B cell (primary cell): ENCODE results near the gene NEGR1. TPM values are rescaled to one million over a fixed set of nuclear protein-coding genes. Genes with fewer than 3 reads are reported as not detected.

Experiments
- ATAC-seq: fragments of 200-7000 bp; cut with Tn5 transposase; one replicate; pipeline ENCODE4 v1.10.0; 2021; ENCODE audit warnings: low read depth, mild to moderate bottlenecking, moderate number of reproducible peaks, moderate library complexity
- CTCF ChIA-PET: fragments of 350-600 bp; sonication (Branson Sonifier 250); formaldehyde crosslinking; loops from one replicate; lab custom pipeline; 2021; ENCODE audit warnings: antibody characterized with exemption, inconsistent platforms; lab: Charles Lee
- POLR2A ChIA-PET: fragments of 350-600 bp; sonication (Branson Sonifier 250); formaldehyde crosslinking; loops from one replicate; lab custom pipeline; 2021; ENCODE audit warnings: antibody characterized with exemption; lab: Charles Lee
- DNase-seq: peaks from one replicate; pipeline ENCODE4 v3.0.0; 2013
- H2AFZ ChIP-seq: 2 replicates; pipeline ENCODE4 v1.6.1; 2012; ENCODE audit warnings: mild to moderate bottlenecking, low read depth, low read length; ENCODE audit not compliant: insufficient read depth, poor library complexity, severe bottlenecking
- H3K27ac ChIP-seq, 2 donors: 1 replicate in 1 of 2; 2 replicates in 1 of 2; pipeline ENCODE4 v1.5.1; 2012 to 2013; ENCODE audit warnings: low read length in 2 of 2, mild to moderate bottlenecking in 2 of 2, moderate library complexity in 1 of 2
- H3K27me3 ChIP-seq, 4 experiments: fragments of 200-600 bp in 1 of 4; sonication (generic) in 1 of 4; replicated peaks in 1 of 4; 1 replicate in 2 of 4; 2 replicates in 2 of 4; pipeline versions ENCODE4 v1.6.1 to v1.7.0; 2013 to 2016; ENCODE audit warnings: low read length in 3 of 4, mild to moderate bottlenecking in 2 of 4, mixed read lengths in 1 of 4, moderate library complexity in 1 of 4; ENCODE audit not compliant: insufficient read depth in 4 of 4, control insufficient read depth in 3 of 4; ENCODE audit errors: control extremely low read depth in 1 of 4
- H3K36me3 ChIP-seq, 2 experiments: replicated peaks in 1 of 2; 1 replicate in 1 of 2; 2 replicates in 1 of 2; pipeline versions ENCODE4 v1.6.1 to v1.7.1; 2013; ENCODE audit warnings: low read length in 1 of 2; ENCODE audit not compliant: insufficient read depth in 2 of 2, control insufficient read depth in 1 of 2; ENCODE audit errors: control extremely low read depth in 1 of 2, extremely low read depth in 1 of 2
- H3K4me1 ChIP-seq, 2 donors: fragments of 200-600 bp in 1 of 2; sonication (generic) in 1 of 2; 1 replicate in 1 of 2; 2 replicates in 1 of 2; pipeline versions ENCODE4 v1.5.1 to v1.6.1; 2013 to 2017; ENCODE audit warnings: low read length in 2 of 2; ENCODE audit not compliant: control insufficient read depth in 2 of 2, insufficient read depth in 2 of 2
- H3K4me2 ChIP-seq: replicated peaks from 2 replicates; pipeline ENCODE3; 2012; ENCODE audit warnings: mild to moderate bottlenecking, low read depth, low read length; ENCODE audit not compliant: poor library complexity, severe bottlenecking
- H3K4me3 ChIP-seq, 5 experiments: fragments of 200-600 bp in 1 of 5; sonication (generic) in 1 of 5; 1 replicate in 3 of 5; 2 replicates in 2 of 5; pipeline versions ENCODE4 v1.5.1 to v1.7.0; 2011 to 2016; ENCODE audit warnings: low read length in 4 of 5, mild to moderate bottlenecking in 4 of 5, low read depth in 2 of 5, control low read depth in 1 of 5, moderate library complexity in 1 of 5; ENCODE audit not compliant: insufficient read depth in 1 of 5; ENCODE audit errors: control extremely low read depth in 1 of 5, extremely low read depth in 1 of 5
- H3K79me2 ChIP-seq: fragments of 200-600 bp; sonication (generic); one replicate; pipeline ENCODE4 v1.6.0; 2016; ENCODE audit warnings: low read length; ENCODE audit not compliant: control insufficient read depth, insufficient read depth
- H3K9ac ChIP-seq: fragments of 200-600 bp; sonication (generic); 2 replicates; pipeline ENCODE4 v1.6.1; 2017; ENCODE audit warnings: mild to moderate bottlenecking, low read length, moderate library complexity
- H3K9me3 ChIP-seq, 3 donors: one replicate each; pipeline versions ENCODE4 v1.6.1 to v1.7.1; 2013; ENCODE audit warnings: low read length in 2 of 3; ENCODE audit not compliant: control insufficient read depth in 2 of 3, insufficient read depth in 1 of 3; ENCODE audit errors: control extremely low read depth in 1 of 3
- H4K20me1 ChIP-seq: 2 replicates; pipeline ENCODE4 v1.6.0; 2012; ENCODE audit warnings: mild to moderate bottlenecking, low read length; ENCODE audit not compliant: insufficient read depth, control insufficient read depth, poor library complexity, severe bottlenecking
- H3K27ac Mint-ChIP-seq: one replicate; pipeline ENCODE4 v1.8.0; 2021; ENCODE audit warnings: mixed read lengths
- H3K27me3 Mint-ChIP-seq: one replicate; pipeline ENCODE4 v1.8.0; 2021; ENCODE audit warnings: mixed read lengths
- H3K4me1 Mint-ChIP-seq: one replicate; pipeline ENCODE4 v1.8.0; 2021; ENCODE audit warnings: mixed read lengths
- H3K4me3 Mint-ChIP-seq: one replicate; pipeline ENCODE4 v1.8.0; 2021; ENCODE audit warnings: mixed read lengths
- H3K9me3 Mint-ChIP-seq: one replicate; pipeline ENCODE4 v1.8.0; 2022; ENCODE audit warnings: mixed read lengths; ENCODE audit not compliant: insufficient read depth
- EZH2 ChIP-seq: IDR thresholded peaks from 2 replicates; pipeline ENCODE4 v1.6.1; 2012; ENCODE audit warnings: borderline replicate concordance, low read depth, mild to moderate bottlenecking, moderate library complexity, low read length; ENCODE audit not compliant: insufficient read depth, poor library complexity, severe bottlenecking
- WGBS: methylation state at CpG from one replicate; pipeline ENCODE4 v1.1.5; 2013; ENCODE audit warnings: missing lambda C conversion rate; ENCODE audit not compliant: insufficient coverage; 5-methylcytosine and 5-hydroxymethylcytosine counted together
- intact Hi-C: fragments of 100-400 bp; cut with micrococcal nuclease; formaldehyde crosslinking; loops from one replicate; pipeline ENCODE4 v1.10.0; 2022
- polyA plus RNA-seq: library from polyadenylated mRNA; depleted of rRNA; stranded (reverse); fragments of >200 nt; gene quantifications from 2 replicates; pipeline ENCODE4 v1.2.3, GENCODE V29; 2012
- total RNA-seq, 2 donors: library from RNA; stranded (reverse); fragments of 120-200 nt in 1 of 2; gene quantifications; 1 replicate in 1 of 2; 2 replicates in 1 of 2; pipeline versions ENCODE4 v1.2.3 to v1.2.4, GENCODE V29; 2013 to 2022
- TF ChIP-seq, protein P1 (sequence below): fragments of 200-600 bp; IDR thresholded peaks from one replicate; pipeline ENCODE4 v1.8.0; 2022; ENCODE audit warnings: antibody characterized with exemption, mild to moderate bottlenecking

NEGR1 gene
- total and polyA plus RNA-seq, 2 donors (not counting 1 experiment from before 2014, with no cell fraction given) = 0.01 TPM; not detected in 1

DNA sequence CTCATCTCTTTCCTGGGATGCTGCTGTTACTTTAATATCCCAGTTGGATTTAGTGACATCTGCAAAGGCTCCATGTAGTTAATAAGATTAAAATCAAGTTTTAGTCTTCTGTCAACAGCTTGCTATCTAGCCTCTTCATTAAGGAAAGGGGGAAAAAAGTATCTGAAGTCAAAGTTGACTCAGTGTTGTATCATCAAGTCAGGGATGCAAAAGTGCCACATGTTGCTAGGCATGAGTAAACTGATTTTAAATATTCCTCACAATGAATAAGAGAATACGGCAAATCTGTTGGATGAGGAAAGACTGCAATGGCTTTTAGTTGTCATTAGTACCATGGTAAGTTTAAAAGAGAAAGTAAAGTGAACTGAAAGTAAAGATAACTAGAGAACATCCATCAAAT is 818.3 kb downstream of the NEGR1 start:
- Histone ChIP-seq H3K4me3 (no peak overlapping the region), H3K27ac (no peak overlapping the region), H3K9me3 (no peaks in the 10 kb centered on the region), H3K79me2 (no peaks in the 10 kb centered on the region), H2AFZ (no peak overlapping the region), H3K4me2 (no peak overlapping the region), H3K4me1 (no peaks in the 10 kb centered on the region), H3K9ac (no peak overlapping the region), H4K20me1 (no peaks in the 10 kb centered on the region), H3K27me3 (no peaks in the 10 kb centered on the region), H3K36me3 (no peaks in the 10 kb centered on the region)
- Mint-ChIP-seq H3K4me1 (no peaks in the 10 kb centered on the region), H3K27me3 (no peaks in the 10 kb centered on the region), H3K4me3 (no peak overlapping the region), H3K9me3 (no peaks in the 10 kb centered on the region), H3K27ac (no peak overlapping the region)
- no peak for DNase-seq
- no CpG with 5 or more reads among the region's 1 CpG for WGBS
- intact Hi-C loops = no loop called here
- ChIA-PET CTCF (no interaction called here), POLR2A (no interaction called here)
- no peak for TF ChIP-seq EZH2
- TF ChIP-seq, protein P1, sequence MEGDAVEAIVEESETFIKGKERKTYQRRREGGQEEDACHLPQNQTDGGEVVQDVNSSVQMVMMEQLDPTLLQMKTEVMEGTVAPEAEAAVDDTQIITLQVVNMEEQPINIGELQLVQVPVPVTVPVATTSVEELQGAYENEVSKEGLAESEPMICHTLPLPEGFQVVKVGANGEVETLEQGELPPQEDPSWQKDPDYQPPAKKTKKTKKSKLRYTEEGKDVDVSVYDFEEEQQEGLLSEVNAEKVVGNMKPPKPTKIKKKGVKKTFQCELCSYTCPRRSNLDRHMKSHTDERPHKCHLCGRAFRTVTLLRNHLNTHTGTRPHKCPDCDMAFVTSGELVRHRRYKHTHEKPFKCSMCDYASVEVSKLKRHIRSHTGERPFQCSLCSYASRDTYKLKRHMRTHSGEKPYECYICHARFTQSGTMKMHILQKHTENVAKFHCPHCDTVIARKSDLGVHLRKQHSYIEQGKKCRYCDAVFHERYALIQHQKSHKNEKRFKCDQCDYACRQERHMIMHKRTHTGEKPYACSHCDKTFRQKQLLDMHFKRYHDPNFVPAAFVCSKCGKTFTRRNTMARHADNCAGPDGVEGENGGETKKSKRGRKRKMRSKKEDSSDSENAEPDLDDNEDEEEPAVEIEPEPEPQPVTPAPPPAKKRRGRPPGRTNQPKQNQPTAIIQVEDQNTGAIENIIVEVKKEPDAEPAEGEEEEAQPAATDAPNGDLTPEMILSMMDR = no peak
- no peak for ATAC-seq

DNA sequence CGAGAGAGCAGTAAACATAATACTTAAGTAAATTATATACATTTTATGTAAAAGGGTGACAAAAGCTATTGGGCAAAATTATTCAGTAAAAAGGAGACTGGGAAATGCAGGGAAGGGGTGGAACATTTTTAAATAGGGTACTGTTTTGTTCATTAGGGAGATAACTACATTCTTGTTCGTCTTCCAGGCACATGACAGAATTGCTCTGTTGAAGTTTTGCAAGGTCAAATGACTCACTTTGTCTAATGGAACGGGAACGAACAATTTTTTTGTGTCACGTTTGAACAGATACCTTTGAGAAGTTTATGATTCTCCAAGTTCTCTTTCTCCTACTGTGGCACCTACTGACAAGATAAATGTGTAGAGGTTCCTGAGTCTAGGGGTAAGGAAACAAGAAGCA is 819.2 kb downstream of the NEGR1 start:
- 100% methylated on average over 1 of the region's 5 CpGs for WGBS
- H3K27me3 Mint-ChIP-seq = no peaks in the 10 kb centered on the region
- CTCF ChIA-PET = no interaction called here
- no peak overlapping the region for H3K27ac Mint-ChIP-seq
- Histone ChIP-seq H2AFZ (no peak overlapping the region), H3K4me2 (no peak overlapping the region), H4K20me1 (no peaks in the 10 kb centered on the region), H3K36me3 (no peaks in the 10 kb centered on the region), H3K4me1 (no peaks in the 10 kb centered on the region), H3K27ac (no peak overlapping the region), H3K79me2 (no peaks in the 10 kb centered on the region), H3K4me3 (no peak overlapping the region), H3K9ac (no peak overlapping the region), H3K9me3 (no peaks in the 10 kb centered on the region), H3K27me3 (no peaks in the 10 kb centered on the region)
- no peak for TF ChIP-seq EZH2
- TF ChIP-seq, protein P1 = no peak
- intact Hi-C loops = no loop called here
- ATAC-seq = no peak
- no peaks in the 10 kb centered on the region for H3K9me3 Mint-ChIP-seq
- DNase-seq = no peak
- no peaks in the 10 kb centered on the region for H3K4me1 Mint-ChIP-seq
- no peak overlapping the region for H3K4me3 Mint-ChIP-seq
- POLR2A ChIA-PET = no interaction called here
